ENCODE results near the gene S100A11.

The S100A11 gene

DNA sequence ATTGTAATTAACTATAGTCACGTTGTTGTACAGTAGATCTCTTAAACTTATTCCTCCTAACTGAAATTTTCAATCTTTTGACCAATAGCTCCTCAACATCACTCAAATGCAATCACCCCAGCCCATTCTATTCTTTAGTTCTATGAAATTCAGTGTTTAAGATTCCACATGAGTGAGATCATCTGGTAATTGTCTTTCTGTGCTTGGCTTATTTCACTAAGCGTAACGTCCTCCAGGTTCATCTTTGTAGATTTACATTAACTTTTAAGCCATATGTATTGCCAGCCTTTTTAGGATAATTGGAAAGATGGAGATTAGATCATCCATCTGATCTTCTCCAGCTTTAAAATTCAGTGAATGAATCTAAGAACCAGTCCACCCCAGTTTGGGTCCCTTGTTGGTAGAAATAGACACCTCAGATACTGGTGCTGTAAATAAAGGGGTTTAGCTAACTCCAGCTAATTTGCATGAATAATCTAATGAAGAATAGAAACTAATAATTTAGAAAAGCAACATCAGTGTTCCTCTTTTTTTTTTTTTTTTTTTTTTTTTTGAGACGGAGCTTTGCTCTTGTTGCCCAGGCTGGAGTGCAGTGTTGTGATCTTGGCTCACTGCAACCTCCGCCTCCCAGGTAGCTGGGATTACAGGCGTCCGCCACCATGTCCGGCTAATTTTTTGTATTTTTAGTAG lies 50.2 kb downstream of the S100A11 start:
- DNase-seq (ENCODE audit: low read depth in 4 of 4, low spot score in 1 of 4), result no peak

DNA sequence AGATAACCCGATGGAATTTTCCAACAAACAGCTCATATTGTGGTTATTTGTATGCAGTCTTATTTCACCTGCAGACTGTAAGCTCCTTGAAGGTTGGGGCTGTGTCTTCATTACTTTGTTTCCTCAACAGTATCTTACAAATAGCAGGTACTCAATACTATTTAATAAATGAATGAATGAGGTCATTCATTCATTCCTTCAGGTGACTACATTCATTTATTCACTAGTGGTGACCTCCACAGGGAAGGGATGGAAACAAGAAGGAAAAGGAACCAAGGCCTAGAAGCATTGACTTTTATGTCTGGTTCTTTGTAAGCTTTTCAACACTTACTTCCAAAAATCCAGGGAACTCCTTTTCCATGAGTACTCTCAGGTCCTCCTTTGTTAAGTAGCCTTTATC lies 51.0 kb downstream of the S100A11 start:
- no peak for DNase-seq (ENCODE audit: low read depth in 4 of 4, low spot score in 1 of 4)

DNA sequence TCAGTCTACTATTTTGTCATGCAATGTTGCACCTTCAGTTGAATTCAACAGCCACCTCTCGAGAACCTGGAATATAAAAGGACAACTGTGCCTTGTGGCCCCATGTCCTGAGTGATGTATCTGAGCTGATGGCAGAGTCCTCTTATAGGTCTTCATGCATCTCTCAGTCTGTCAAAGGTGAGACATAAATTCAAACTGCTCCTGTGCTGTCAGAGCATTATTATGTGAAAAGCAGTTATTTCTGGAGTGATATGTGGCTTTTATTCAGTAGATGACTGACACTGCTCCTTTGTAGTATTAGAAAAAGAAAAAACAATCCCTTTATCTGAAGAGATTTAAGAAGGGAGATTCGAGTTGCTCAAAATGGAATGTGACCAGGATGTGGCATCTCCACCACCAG lies 51.5 kb downstream of the S100A11 start:
- DNase-seq (ENCODE audit: low read depth in 4 of 4, low spot score in 1 of 4), result no peak

DNA sequence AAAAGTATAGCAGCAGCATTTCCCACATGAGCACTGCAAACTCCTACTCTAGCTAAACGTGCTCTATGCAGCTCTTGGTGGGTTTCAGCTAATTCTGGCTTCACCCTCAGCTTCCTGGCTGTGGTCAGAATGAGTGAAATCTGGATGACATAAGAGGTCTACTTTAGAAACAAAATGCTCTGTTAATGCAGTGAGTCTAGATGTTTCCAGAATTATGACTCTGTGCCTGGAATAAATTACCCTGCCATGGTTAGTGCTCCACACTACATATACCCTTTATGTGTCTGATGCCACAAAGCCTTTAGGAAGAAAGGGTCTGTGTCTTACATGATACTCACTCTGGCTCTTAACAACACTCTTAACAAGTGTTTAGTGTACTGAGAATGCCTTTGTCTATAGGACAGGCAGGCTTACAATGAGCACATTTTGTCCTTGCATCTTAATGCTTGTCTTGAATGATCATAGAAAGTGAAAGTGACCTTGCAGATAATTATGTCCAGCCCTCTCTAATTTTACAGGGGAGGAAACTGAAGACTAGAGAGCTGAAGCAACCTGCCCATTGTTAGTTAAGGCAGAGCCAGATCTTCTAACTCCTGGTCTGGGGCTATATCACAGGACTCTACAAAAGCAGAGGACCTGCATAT lies 52.4 kb downstream of the S100A11 start:
- DNase-seq (ENCODE audit: low read depth in 4 of 4, low spot score in 1 of 4), result no peak
